GM12801 (cell line): ENCODE data around the gene RTP3.

Source experiments
- CTCF ChIP-seq: IDR thresholded peaks from one replicate; pipeline ENCODE4 v1.5.1; 2011; ENCODE audit warnings: control low read depth; ENCODE audit not compliant: insufficient read length; ENCODE audit errors: extremely low read depth

The RTP3 gene

GRCh38 chr3:46497556-46498265 is at the start of gene RTP3:
Gene RTP3, plus strand, starts transcription at chr3:46497976. Its CDS starts 87 bp downstream, at chr3:46498063.
- no peak for TF ChIP-seq CTCF

- TF ChIP-seq CTCF, result no peak
Observed at GRCh38 chr3:46448721-46449120, 49.1 kb upstream of the RTP3 start.

GRCh38 chr3:46449755-46450552 is 47.8 kb upstream of the RTP3 start:
- no peak for TF ChIP-seq CTCF

- TF ChIP-seq CTCF, result no peak
Observed at GRCh38 chr3:46453526-46454208, 44.1 kb upstream of the RTP3 start.

GRCh38 chr3:46454209-46454595 is 43.6 kb upstream of the RTP3 start:
- TF ChIP-seq CTCF, result no peak

GRCh38 chr3:46454606-46455005 is 43.2 kb upstream of the RTP3 start:
- TF ChIP-seq CTCF, result no peak
